GM19452 (cell line): ENCODE data around the gene CHAD.
"Not testable (repeated sequence)": the region's sequence is repeated elsewhere in the genome, so short reads cannot be mapped to it uniquely, and the experiment has no call there.

Source experiments
- ATAC-seq: cut with Tn5 transposase; IDR thresholded peaks from one replicate; pipeline ENCODE4 v1.9.1; 2021; ENCODE audit not compliant: unreplicated experiment

The CHAD gene

GRCh38 chr17:50475362-50475761 is 6.7 kb upstream of the CHAD start:
- ATAC-seq = no peak

DNA sequence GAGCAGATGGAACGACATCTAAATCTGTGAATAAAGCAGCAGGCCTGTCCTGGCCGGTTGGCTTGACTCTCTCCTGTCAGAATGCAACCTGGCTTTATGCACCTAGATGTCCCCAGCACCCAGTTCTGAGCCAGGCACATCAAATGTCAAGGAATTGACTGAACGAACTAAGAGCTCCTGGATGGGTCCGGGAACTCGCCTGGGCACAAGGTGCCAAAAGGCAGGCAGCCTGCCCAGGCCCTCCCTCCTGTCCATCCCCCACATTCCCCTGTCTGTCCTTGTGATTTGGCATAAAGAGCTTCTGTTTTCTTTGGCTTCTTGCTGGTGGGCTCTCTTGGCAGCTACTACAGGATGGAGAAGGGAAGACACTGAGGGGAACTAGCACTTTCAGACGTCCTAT is 5.8 kb upstream of the CHAD start:
- no peak for ATAC-seq

DNA sequence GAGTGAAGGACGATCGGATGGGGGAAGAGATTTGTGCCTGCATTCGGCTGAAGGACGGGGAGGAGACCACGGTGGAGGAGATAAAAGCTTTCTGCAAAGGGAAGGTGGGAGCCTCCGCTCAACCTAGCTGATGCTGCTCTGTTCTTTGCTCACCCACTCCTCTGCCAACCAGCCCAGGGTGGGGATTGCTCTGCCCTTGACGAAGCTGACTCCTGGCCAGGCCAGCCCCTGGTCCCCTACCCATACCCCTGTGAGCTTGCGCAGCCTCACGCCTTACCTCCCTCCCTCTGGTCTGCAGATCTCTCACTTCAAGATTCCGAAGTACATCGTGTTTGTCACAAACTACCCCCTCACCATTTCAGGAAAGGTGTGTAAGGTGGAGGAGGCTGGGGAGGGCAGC is 5.2 kb upstream of the CHAD start:
- ATAC-seq = no peak

DNA sequence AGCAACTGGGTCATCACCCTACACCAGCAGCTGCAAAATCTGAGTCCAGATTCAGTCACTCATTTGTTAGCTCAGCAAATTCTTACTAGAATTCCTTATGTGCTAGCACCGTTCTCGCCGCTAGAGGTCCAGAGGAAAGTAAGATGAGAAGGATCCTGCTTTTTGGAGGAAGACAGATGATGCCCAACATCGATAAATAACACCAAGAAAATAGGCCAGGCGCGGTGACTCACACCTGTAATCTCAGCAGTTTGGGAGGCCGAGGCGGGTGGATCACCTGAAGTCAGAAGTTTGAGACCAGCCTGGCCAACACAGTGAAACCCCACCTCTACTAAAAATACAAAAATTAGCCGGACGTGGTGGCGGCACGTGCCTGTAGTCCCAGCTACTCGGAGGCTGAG is 4.1 kb upstream of the CHAD start:
- not testable (repeated sequence) for ATAC-seq

- ATAC-seq = no peak
These were observed 3.6 kb upstream of the CHAD start for GRCh38 chr17:50472286-50472685.

DNA sequence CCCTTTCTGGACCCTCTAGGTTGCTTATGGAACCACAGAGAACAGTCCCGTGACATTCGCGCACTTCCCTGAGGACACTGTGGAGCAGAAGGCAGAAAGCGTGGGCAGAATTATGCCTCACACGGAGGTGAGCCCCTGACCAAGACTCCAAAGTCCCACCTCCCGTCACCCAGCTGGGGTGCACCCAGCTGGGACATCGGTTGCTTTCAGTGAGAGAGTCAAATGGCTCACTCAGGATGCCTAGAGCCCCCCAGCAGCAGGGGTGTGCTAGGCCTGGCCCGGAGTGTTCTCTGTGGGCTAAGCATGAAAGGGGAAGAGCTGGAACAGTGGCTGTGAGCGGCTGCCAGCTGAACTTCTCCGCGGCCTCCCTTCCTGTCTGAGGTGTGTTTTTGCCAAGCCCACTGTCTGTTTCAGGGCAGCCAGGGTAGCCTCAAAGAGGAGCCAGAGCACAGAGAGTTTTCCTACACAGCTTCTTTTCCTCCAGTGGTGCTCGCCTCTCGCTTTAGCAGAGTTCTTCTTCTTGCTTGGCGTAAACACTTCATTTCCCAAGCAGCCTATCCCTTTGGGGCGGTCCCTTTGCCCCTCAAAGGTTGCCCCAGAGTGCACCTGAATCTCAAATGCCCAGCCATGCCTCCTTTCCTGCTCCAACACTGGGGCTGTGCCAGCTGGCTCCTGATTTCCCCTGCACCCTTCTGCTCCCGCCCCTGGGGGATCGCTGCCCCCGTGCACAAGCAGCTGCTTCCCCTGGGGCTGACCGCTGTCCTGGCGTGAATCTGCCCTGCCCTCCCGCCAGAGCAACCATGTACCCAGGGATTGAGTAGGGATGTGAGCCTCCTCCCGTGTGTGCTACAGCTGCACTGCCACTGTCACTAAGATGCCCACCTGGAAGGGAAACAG is 2.6 kb upstream of the CHAD start:
- ATAC-seq = no peak

- ATAC-seq = no peak
These were observed 1.7 kb upstream of the CHAD start for GRCh38 chr17:50470426-50470825.

DNA sequence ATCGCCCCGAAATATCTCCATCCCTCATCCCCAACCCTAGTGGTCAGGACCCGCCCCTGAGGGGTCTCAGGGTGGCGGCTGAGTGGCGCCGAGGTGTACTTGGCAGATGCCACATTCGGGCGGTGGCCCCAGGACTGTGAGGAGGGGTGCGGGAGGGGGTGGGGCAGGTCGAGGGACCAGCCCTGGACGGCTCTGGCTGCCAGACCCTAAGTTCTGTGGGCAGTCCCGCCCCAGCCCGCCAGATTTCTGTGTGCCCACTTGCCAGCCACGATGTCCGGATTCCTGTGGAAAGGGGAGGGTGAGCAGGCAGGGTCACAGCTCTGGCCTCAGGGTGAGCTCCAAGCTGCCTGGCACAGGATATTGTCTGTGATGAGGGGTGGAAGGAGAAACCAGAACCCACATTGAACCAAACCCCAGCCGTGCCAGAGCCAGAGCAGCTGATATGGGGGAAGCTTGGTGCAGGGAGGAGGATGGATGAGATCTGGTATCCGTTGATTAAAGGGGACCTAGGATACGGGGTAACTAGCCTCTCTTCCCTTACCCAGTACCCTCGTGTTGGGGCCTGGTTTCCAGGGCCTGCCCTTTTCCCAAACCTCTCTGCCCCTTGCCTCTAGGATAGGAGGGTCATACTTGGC is 1.1 kb upstream of the CHAD start:
- no peak for ATAC-seq

DNA sequence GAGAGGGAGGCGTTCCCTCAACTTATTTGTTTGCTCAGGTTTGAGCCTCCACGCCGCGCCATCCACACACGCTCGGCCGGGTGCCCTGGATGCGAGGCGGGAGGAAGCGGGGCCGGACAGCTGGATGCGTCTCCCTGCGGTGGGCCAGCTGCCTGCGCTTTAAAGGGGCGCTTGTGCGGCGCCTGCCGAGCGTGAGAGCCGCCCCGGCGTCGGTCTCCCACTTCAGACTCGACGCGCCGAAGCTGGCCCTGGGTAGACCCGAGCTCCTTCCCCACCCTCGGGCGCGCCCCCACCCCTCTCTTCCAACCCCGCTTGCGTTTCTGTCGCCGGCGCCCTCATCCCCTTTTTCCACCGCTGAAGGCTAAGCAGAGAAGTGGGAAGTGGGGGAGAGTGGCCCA is 527 bp upstream of the CHAD start:
- no peak for ATAC-seq

GRCh38 chr17:50467855-50468303 is 801 bp downstream of the CHAD start:
- no peak for ATAC-seq

DNA sequence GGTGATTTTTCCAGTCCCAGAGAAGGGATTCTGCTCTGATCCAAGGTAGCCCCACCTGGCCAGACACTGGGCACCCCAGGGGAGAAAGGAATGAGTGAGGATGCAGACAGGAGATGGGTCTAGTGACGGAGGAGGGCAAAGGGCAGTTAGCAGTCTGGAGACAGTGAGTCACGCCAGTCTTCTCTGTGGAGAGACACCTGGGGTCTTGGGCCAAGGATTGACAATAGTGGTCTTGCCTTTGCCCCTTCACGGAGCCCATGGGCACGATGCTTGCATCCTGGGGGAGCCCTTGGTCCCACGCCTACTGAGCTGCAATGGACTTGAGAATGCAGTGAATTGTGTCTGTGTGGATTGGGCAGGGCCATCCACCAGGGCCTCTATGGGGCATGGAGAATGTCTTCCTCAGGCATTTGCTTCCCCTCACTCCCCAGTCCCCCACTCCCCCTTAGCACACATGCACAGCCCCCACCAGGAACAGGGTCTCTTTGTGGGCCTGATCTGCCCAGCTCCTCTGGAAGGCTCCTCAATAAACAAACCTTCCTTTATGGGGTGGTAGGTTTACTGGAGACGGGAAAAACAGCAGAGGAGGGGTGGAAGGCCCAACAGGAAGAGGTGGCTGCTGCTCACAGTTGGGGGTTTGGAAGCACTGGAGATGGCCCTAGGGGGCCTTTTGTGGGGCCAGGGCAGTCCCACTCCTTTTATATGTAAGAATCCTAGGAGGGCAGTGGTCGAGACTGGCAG is 1.4 kb downstream of the CHAD start:
- no peak for ATAC-seq

- ATAC-seq = no peak
These were observed 2.1 kb downstream of the CHAD start for GRCh38 chr17:50466371-50467113.

DNA sequence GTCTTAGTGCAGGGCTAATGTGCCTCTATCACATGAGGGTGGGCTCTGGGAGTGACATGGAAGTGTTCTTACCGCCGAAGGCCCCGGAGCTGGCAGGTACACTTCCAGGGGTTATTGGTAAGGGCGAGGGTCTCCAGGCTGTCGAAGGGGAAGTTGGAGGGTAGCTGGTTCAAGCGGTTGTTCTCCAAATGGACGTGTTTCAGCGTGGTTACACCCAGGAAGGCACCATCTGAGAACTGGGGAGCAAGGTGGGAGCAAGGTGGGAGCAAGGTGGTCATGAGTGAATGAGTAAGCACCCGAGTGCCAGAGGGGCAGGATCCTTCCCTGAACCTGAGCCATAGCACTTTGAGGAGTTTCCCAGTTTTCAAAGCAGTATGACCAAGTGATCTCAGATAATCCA is 3.0 kb downstream of the CHAD start:
- ATAC-seq = no peak

- no peak for ATAC-seq
These were observed 3.5 kb downstream of the CHAD start for GRCh38 chr17:50465171-50465570.

- no peak for ATAC-seq
These were observed 3.9 kb downstream of the CHAD start for GRCh38 chr17:50464736-50465135.

- ATAC-seq = no peak
These were observed 4.6 kb downstream of the CHAD start for GRCh38 chr17:50464121-50464520.

DNA sequence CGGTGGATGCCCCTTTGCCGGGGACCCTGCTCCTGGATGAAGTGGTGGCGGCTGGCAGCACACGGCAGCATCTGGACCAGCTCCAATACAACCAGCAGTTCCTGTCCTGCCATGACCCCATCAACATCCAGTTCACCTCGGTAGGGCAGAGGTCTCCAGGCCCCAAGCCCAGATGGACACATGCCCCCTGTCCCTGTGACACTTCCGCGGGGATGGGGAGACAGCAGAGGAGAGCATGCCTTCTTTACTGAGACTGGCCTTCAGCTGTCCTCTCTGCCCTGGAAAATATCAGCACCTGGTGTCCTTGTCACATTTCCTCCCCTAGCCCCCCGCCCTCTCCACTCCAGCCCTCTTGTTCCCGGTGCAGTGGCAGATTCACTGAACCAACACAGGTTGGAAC is 6.2 kb downstream of the CHAD start:
- no peak for ATAC-seq

DNA sequence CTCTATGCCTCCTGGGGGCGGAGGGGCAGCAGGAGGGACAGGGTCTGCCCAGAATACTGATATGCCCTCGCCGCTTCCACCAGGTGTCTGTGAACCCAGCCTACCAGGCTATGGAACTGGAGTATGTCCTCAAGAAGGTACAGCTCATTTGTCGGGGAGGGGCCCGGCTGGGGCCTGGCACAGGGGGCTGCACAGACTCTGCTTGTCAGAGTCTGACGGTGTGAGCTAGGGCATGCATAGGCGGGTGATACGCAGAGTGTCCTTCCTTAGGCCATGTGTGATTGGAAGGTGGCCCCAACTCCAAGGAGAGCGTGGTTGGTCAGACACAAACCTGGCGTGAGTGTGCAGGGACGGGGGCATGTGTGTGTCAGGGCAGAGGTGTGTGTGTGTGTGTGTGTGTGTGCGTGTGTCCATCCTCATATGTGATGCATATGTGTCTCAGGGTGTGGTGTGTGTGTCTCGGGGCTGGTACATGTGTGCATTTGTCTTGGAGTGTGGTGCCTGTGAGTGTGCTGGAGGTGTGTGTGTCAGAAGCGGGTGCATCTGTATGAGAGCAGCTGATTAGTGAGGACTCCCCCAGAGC is 7.0 kb downstream of the CHAD start:
- ATAC-seq = no peak

GRCh38 chr17:50460831-50461526 is 7.7 kb downstream of the CHAD start:
- no peak for ATAC-seq

DNA sequence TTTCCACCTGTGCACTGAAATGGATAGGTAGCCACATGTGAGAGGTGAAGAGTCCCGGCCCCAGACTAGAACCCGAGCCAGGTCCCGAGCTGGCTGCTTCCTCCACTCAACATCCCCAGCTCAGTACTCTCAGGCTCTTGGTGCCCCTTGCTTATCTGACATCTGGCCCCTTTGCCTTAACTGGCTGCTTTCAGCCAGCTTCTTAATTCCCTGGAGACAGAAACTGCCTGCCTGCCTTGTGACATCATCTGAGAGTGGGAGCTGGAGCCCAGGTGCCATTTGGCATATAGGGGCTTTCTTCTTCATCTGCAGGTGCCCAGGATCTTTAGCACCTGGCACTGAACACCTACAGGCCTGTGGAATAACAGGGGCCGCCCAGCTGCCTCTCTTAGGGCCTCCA is 8.9 kb downstream of the CHAD start:
- no peak for ATAC-seq
